ENCODE measurements around the gene PTPRD.

PTPRD gene

DNA sequence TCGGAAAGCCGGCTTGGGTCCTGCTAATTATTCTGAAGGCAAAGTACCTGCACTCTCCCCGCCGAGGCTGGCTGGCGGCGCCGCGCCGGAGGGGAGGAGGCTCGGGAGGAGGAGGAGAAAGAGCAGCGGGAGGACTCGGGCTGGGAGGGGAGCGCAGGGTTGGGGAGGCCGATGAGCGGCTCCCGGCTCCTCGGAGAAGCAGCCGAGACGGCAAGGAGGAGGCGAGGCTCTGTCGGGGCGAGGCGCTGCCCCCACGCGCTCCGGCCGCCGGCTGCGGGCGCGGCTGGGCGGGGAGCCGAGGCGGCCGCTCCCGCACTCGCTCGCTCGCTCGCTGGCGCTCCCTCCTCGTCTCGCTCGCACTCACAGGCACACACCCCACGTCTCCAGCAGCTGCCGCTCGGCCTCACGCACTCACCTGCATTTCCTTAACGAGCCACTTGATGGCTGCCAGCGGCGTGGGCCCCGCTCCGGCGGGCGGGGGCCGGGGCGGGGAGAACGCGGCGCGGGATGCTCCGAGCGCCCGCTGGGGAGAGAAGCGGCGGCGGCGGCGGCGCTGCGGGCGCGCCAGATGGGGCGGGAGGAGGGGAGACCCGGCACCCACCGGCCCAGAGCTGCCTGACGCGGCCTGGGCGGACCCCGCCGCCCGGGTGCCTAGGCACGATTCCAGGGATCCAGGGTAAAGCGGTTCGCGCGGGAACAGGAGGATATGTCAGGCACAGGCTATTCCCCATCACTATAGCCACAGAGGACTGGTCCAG, at the start of gene PTPRD:
Gene PTPRD, minus strand, starts transcription at position 362 of the 758 bp plus-strand sequence.
- no peak for DNase-seq (ENCODE audit: low read depth in 2 of 2)

DNA sequence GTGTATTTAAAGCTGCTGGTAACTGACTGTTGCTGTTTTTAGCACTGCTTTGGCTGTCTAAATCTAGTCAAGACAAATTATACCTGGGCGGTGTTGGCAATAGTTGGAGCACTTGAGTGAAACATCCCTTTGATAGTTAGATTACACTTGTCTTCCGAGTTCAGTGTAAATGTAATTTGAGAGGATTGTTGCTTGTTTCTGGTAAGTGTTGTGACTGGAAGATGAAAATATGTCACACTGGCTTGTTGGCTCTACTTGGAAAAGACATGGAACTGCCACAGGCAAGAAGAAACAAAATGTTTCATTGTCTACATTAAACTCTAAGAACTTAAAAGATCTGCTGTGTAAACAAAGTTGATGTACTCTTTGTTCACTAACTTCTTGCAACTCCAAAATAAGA, 49.2 kb upstream of the PTPRD start:
- DNase-seq (ENCODE audit: low read depth in 2 of 2): no peak

DNA sequence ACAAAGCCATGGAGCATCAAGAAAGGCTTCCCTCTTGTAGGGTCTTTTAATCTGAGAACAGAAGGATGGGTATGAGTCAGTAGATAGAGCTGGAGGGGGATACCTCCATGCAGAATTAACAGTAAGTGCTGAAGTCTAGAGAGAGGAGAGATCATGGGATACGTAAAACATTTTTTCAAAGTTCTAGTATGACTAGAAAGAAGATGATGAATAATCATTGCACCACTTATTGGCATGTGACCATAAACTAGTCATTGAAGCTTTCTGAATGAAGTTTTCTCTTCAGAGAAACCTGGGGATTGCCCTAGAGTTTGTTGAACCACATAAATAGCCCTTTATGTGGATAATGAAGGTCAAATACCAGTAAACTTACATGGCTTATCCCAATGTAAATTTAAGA, 48.6 kb upstream of the PTPRD start:
- no peak for DNase-seq (ENCODE audit: low read depth in 2 of 2)

DNA sequence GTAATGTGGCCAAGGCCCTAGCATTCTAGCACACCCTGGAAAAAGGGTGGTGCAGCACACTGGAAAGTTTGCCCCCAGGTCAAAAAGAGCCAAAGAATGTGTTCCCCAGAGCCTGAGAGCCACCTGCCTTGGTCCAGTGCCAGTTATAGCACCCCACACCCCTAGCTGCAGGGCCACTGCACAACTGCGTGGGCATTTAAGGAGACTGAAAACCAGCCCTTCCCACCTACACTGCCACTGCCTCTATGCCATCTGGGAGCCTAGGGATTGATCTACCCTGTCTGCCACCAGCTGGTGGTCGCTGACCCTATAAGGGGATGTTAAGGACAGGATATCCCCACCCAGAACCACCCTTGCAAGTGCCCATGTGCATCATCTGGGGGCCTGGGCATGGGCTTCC, 38.2 kb upstream of the PTPRD start:
- DNase-seq (ENCODE audit: low read depth in 2 of 2): no peak

DNA sequence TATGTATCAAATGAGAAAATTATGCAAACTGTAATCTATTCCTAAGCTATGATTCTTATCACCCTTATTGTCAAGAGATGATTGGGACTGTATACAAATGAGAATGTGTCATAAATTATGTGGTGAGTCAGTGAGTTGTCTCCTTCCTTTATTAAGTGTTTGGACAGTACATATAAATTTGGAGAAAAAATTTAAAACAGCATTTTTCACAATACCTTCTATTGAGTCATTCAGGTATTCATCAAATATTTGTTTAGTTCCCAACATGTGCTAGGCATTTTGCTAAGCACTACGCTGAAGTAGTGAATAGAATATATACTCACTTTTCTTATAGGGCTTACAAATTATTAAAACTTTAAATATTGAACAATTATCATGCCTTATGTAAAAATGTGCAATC, 36.3 kb upstream of the PTPRD start:
- no peak for DNase-seq (ENCODE audit: low read depth in 2 of 2)

DNA sequence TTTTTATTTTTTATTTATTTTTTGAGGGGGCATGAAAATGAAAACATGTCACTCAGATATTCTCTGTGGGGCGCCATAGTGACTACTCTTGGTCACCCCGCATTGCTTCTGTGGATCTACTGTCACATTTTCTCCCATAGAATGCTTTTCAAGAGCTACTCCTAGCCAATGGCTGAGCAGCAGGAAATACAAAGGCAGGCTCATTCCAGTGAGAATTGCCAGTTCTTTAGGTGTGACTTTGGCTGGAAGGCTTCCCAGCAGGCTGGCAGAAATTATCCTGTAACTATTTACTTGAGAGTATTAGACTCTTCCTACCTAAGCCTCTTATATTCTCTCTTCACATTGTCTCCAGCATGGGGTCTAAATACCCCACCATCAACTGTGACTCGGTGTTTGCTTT, 21.0 kb upstream of the PTPRD start:
- no peak for DNase-seq (ENCODE audit: low read depth in 2 of 2)

DNA sequence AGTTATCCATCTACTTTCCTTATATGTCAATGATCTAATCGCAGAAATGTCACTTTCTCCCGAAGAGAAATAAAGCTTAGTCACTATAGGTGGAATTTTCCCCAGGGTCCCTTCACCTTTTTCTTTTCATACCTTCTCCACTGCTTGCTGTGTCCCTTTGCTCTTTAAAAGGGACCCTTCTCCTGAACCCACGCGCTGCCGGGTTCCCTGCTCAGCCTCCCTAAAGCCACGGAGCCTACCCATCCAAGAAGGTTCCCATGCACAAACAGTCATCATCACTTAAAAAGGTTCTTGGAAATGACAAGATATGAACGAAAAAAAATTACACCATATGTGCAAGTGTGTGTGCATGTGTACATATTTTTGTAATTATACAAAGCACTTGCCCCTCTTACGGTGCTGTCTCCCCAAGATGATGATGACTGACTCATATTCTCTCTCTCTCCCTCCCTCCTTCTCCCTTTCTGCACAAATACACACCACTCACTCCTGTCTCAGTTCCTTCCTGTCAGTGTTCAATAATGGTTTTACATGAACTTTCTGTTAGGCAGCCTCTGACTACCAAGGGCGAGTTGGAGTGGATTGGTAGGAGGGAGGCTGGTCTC, 1.5 kb upstream of the PTPRD start:
- DNase-seq (ENCODE audit: low read depth in 2 of 2): no peak

DNA sequence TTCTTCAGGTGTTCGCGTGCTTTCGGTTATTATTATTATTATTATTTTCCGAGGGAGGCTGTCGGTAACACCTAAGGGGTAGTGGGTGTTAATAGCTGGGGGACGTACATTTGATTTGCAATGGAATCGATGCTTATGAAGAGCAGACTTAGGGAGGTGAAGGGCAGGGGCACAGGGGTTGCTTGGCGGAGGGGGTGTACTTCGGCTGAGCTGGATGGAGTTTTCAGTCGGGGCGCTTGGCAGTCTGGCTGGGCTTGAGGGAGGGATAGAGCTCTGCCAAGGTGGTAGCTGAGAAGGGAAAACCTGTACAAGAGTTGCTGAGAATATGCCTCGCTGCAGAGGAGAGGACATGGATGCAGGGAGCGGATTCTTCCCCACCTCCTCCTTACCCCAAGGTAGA, 617 bp upstream of the PTPRD start:
- no peak for DNase-seq (ENCODE audit: low read depth in 2 of 2)

DNA sequence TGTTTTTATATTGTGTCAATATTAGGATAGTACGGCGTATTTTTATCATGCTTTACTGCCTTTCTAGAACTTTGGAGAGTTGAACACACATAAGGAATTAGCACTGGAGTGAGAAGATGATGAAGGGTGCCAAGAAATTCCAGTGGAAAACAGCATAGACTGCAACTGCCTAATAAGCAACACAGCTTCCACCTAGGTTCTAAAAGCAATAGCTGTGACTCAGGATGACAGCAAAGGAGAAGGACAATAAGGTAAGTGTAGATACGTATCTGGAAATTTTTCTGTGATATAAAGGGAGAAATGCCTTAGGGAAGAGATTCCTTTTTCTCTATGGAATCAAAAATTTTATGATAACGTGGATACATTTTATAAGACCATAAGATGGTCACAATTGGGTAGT, 7.4 kb downstream of the PTPRD start:
- no peak for DNase-seq (ENCODE audit: low read depth in 2 of 2)

DNA sequence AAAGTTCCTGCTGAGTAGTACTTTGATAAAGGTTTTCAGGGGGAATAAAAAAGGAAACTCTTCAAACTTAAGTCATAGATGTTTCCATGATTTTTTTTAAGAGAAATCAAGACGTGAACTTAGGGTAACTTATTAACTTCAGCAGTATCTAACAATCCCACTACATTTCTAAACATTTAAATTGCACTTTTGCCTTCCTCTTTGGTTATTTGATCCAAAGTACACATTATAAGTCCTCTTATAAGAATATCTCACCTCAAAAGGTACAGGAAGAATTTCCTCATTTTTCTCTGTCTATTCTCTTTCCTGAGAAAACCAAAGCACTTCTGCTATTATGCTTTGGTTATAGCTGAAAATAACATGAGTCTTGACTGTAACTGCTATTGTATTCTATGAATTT, 7.9 kb downstream of the PTPRD start:
- no peak for DNase-seq (ENCODE audit: low read depth in 2 of 2)

DNA sequence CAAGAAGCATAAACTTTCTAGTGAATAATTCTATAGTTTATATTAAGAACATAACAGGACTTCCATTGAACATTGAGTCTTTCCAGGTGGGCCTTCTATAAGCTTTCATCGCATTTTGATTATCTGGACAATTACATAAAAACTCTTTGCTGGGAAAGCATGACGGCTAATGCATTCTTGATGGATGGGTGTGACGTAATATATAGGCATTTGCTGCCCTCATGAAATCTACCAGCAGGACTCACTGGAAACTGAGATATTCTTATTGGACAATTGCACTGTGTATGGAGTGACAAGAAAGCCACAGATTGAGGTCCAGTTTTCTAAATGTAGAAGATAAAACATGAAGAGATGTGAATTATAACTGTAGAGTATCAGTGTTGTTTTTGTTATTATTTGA, 15.0 kb downstream of the PTPRD start:
- DNase-seq (ENCODE audit: low read depth in 2 of 2): no peak

DNA sequence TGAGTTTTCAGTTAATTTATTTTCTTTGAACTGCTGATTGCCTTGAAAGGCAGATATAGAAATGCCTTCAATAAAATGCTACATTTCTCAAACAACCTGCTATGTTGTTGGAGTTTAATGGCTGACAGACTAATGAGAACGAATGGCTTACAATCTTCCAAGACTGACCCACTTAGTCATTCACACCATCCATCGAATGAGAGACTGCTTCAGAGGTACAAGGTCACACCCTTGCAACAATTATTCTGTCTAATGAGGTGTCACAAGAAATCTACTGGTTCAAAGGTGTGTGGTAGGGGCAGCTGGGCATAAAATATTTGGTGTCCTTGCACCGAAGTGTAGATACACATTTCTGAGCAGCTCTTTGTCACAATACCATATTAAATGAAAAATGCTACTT, 18.3 kb downstream of the PTPRD start:
- no peak for DNase-seq (ENCODE audit: low read depth in 2 of 2)

DNA sequence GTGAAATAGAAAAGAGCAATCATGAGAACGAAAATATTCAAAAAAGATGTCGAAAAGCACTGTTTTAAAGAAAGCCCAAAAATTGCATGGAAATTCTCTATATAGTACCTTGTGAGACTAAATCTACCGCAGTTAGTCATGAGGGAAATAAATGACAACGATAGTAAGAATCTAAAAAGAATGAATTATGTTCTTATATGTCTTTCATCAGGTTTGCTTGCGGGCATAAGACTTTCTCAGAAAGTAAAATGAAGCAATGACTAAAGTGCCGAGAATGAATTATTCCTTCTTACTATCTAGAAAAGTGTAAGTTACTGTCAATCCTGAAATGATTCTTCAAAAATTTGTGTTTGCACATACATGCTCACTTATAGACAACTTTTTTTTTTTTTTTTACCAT, 26.4 kb downstream of the PTPRD start:
- DNase-seq (ENCODE audit: low read depth in 2 of 2): no peak

DNA sequence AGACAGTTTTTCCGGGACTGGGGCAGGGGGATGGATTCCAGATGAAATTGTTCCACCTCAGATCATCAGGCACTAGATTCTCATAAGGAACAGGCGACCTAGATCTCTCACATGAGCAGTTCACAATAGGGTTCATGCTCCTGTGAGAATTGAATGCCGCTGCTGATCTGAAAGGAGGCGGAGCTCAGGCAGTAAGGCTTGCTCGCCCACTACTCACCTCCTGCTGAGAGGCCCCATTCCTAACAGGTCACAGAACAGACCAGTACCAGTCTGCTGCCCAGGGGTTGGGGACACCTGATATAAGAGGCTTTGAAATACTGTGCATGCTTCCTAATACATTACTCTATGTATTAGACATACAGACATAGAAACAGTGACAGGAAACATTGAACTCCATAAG, 41.1 kb downstream of the PTPRD start:
- no peak for DNase-seq (ENCODE audit: low read depth in 2 of 2)

DNA sequence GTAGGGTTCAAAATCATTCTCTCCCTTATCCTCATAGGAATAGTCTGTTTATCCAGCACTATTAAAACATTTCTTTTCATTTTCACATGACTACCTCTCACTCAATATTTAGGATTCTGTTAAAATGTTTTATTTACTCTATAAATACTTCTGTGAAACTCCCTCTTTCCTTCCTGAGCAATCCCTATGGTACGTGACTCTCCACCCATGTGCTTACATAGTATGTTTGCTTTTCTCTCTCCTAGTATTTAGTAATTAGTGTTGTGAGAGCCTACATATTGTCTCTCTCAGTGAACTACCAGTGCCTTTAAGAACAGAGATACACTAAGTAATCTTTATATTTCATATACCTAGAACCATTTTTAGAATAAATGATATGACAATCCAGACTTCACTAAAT, 46.0 kb downstream of the PTPRD start:
- DNase-seq (ENCODE audit: low read depth in 2 of 2): no peak

DNA sequence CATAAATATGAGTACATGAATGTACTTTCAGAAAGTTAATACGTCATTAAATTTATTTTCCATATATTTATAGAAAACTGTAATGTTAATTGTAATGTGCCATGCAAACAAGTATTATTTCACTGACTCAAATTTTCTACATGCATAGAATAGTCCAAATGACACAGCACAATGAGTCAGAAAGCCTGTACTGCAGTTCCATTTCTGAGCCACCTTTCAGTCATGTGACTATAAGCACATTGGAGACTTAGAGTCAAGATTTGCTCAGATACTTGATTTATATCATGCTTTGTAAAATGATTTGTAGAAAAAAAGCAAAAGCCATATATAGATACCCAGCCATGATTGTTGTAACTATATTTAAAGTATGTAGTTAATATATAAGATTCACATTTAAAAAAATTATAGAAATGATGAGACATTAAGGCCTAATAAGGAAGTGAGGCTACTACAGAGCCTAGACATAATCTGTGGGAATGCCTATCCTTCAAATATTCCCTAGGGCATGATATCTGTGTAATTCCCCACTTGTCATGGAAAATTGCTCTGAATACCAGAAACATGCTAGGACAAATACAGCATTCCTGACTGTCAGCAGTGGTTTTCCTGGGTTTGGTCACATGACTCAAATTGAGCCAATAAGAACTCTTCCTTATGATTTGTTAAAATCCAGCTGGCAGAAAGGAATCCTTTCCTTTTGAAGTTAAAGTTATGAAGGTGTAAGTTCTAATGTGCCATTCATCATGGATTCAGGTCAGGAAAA, 50.0 kb downstream of the PTPRD start:
- no peak for DNase-seq (ENCODE audit: low read depth in 2 of 2)

DNA sequence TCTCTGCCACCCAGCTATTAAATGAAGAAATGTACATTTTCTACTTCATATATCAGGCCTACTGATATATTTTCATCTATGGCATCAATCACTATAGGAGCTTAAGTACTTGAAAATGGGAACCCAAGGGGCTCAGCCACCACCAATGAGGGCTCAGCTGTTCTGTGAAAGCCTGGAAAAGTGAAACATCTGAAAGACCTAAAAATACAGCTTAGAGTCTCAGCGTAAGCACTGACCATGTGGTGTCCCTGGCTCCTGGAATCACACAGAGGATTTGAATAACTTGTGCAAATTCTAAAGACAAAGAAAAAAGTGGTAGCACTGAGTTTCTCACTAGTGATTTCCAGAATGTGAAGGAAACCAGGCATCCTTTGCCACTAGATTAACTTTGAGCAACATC, 64.5 kb downstream of the PTPRD start:
- no peak for DNase-seq (ENCODE audit: low read depth in 2 of 2)

DNA sequence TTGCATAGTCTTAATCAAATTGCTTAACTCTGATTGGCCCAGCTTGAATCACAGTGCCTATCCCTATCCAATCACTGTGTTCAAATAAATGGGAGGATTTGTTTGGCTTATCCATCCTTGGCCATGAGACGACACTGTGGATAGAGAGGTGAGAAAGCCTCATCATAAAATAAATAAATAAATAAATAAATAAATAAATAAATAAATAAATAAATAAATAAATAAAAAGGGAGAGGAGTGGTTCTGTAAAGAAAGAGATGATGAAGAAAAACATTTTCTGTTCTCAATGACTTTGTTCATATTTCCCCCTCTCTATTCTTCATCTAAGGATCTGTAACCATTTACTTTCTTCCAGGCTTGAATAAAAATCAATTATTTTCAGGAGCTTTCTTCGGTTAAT, 74.7 kb downstream of the PTPRD start:
- no peak for DNase-seq (ENCODE audit: low read depth in 2 of 2)

DNA sequence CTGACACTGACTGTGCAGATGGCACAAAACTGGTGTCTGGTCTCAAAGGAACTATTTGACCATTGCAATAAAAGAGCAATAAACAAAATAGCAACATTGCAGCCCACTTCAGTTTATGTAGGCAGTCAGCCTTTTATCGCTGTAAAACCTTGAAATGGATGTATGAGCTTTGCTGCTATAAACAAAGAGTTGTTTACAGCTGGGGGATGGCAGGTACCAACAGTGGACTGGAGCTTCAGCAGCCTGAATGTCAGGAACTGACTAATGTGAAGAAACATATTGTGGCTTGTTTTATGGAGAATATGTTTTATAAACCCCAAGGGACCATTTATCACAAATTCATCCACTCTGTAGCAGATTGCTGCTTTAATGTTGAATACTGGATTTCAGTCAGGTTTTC, 78.0 kb downstream of the PTPRD start:
- no peak for DNase-seq (ENCODE audit: low read depth in 2 of 2)

DNA sequence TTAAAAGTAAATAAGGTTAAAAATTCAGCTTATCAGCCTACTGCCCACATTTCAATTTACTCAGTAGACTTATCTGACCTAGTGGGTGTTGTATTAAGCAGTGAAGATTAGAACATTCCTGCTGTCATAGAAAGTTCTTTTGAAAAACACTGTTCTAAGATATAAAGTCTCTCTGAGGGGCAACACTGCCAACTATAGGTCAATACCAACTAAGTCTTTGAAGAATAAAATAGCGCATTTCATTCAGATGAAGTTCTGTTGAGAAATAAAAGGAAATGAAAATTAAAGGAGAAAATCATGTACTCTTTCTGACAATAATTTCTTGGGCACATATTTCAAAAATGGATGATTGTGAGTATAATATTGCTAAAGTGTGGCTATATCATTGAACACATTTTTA, 86.8 kb downstream of the PTPRD start:
- DNase-seq (ENCODE audit: low read depth in 2 of 2): no peak

DNA sequence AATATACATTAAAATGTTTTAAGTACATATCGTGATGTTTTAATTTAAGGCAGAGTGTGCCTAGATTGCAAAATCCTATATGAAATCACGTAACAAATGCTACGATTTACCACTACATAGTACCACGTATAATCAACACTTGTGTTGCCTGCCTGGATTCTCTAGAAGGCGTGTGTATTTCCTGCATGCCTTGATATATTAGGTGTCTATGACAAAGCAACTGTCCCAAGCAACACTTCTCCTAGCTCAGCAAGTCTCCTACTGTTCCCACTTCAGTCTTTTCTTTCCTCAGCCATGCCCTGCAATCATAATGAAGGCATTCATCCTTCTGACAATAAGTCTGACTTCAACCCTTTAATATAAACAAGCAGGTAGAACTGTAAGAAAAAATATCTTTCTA, 89.6 kb downstream of the PTPRD start:
- no peak for DNase-seq (ENCODE audit: low read depth in 2 of 2)

DNA sequence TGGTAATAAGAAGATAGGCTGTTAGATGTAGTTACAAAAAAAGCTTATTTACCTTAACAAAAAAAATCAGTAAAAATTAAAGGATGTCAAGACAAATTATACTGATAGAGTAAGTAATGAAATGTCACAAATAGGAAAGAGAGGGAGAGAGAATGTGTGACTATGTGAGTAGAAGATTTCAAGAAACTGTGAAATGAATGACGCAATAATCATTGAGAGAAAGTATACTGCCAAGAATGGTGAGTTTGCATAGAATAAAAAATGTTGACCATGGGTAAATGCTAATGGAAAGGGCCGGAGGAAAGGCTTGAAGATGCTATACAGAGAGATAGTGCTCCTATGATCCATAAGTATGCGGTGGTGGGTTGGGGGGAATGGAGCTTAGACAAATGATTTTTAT, 100.7 kb downstream of the PTPRD start:
- no peak for DNase-seq (ENCODE audit: low read depth in 2 of 2)

DNA sequence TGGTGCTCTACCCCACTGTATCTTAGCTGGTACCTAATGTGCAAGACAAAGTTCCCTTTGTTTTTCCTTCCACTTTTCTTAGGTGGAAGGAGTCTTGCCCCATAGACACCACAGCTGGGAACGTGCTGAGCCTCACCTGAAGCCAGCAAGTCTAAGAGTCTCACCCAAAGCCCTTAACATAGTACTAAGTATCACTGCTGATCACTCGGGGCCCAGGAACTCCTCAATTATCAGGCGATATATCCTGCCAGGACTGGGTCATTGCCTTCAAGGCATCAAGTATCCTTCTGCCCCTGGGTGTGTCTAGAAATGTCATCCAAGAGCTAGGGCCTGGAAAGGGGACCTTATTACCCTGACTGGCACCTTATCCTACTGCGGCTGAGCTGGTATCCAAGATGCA, 123.9 kb downstream of the PTPRD start:
- DNase-seq (ENCODE audit: low read depth in 2 of 2): no peak

Data from activated CD8-positive, alpha-beta memory T cell treated with anti-CD3 and anti-CD28 coated beads for 4 hours (primary cell).